H9 (cell line): ENCODE data around the gene GLCE. TPM values are rescaled to one million over a fixed set of nuclear protein-coding genes. Genes with fewer than 3 reads are reported as not detected.

ENCODE experiments used
- DNase-seq: peaks from one replicate; pipeline ENCODE4 v3.0.0-alpha.2; 2017
- H2AFZ ChIP-seq: one replicate; pipeline ENCODE4 v1.6.1; 2013; ENCODE audit warnings: mild to moderate bottlenecking, low read length, control low read depth, moderate library complexity
- H2AK5ac ChIP-seq: 2 replicates; pipeline ENCODE4 v1.6.1; 2013; ENCODE audit warnings: low read length, control low read depth, mixed read lengths; ENCODE audit not compliant: insufficient read length
- H2BK120ac ChIP-seq: one replicate; pipeline ENCODE4 v1.6.1; 2013; ENCODE audit warnings: low read depth, mild to moderate bottlenecking, low read length, control low read depth, inconsistent platforms; ENCODE audit not compliant: poor library complexity, severe bottlenecking
- H2BK12ac ChIP-seq: 2 replicates; pipeline ENCODE4 v1.6.1; 2013; ENCODE audit warnings: low read length, control low read depth, mixed read lengths, low read depth; ENCODE audit not compliant: insufficient read length
- H2BK15ac ChIP-seq: 2 replicates; pipeline ENCODE4 v1.6.1; 2013; ENCODE audit warnings: low read depth, low read length, control low read depth
- H2BK20ac ChIP-seq: one replicate; pipeline ENCODE4 v1.6.1; 2013; ENCODE audit warnings: low read depth, mild to moderate bottlenecking, low read length, control low read depth, inconsistent platforms; ENCODE audit not compliant: poor library complexity, severe bottlenecking
- H2BK5ac ChIP-seq: 2 replicates; pipeline ENCODE4 v1.6.1; 2013; ENCODE audit warnings: low read length, control low read depth, mixed read lengths; ENCODE audit not compliant: insufficient read length
- H3K14ac ChIP-seq: 2 replicates; pipeline ENCODE4 v1.6.1; 2013; ENCODE audit warnings: low read length, control low read depth; ENCODE audit not compliant: insufficient read depth
- H3K18ac ChIP-seq: 2 replicates; pipeline ENCODE4 v1.6.1; 2013; ENCODE audit warnings: low read depth, mild to moderate bottlenecking, mixed read lengths, low read length, control low read depth; ENCODE audit not compliant: insufficient read length
- H3K23ac ChIP-seq: 2 replicates; pipeline ENCODE4 v1.6.1; 2013; ENCODE audit warnings: low read length, control low read depth, mixed read lengths, low read depth; ENCODE audit not compliant: insufficient read length
- H3K23me2 ChIP-seq: 2 replicates; pipeline ENCODE4 v1.6.1; 2013; ENCODE audit warnings: low read depth, mild to moderate bottlenecking, mixed read lengths, low read length, control low read depth; ENCODE audit not compliant: insufficient read length, poor library complexity, severe bottlenecking
- H3K27ac ChIP-seq: 2 replicates; pipeline ENCODE4 v1.5.1; 2013; ENCODE audit warnings: low read length, control low read depth, mixed read lengths, low read depth; ENCODE audit not compliant: insufficient read length
- H3K27me3 ChIP-seq: 2 replicates; pipeline ENCODE4 v1.6.1; 2013; ENCODE audit warnings: low read length, control low read depth, inconsistent platforms; ENCODE audit not compliant: insufficient read depth
- H3K4ac ChIP-seq: 2 replicates; pipeline ENCODE4 v1.6.1; 2013; ENCODE audit warnings: low read depth, mild to moderate bottlenecking, control low read depth, inconsistent platforms, low read length, moderate library complexity
- H3K4me1 ChIP-seq: 2 replicates; pipeline ENCODE4 v1.6.1; 2013; ENCODE audit warnings: low read length, control low read depth, inconsistent platforms; ENCODE audit not compliant: insufficient read depth
- H3K4me2 ChIP-seq: 2 replicates; pipeline ENCODE4 v1.6.1; 2013; ENCODE audit warnings: low read length, control low read depth, mixed read lengths; ENCODE audit not compliant: insufficient read length, insufficient read depth
- H3K56ac ChIP-seq: 2 replicates; pipeline ENCODE4 v1.6.1; 2013; ENCODE audit warnings: low read depth, mild to moderate bottlenecking, mixed read lengths, low read length, control low read depth; ENCODE audit not compliant: insufficient read length
- H3K79me1 ChIP-seq: 2 replicates; pipeline ENCODE4 v1.6.1; 2013; ENCODE audit warnings: low read depth, mild to moderate bottlenecking, moderate library complexity, low read length, control low read depth, inconsistent platforms; ENCODE audit not compliant: insufficient read depth, poor library complexity, severe bottlenecking
- H3K79me2 ChIP-seq: 2 replicates; pipeline ENCODE4 v1.6.1; 2013; ENCODE audit warnings: low read length, control low read depth, inconsistent platforms; ENCODE audit not compliant: insufficient read depth
- H3K9ac ChIP-seq: 2 replicates; pipeline ENCODE4 v1.6.1; 2013; ENCODE audit warnings: low read length, control low read depth, mixed read lengths; ENCODE audit not compliant: insufficient read length; ENCODE audit errors: extremely low read depth
- H3K9me3 ChIP-seq: one replicate; pipeline ENCODE4 v1.6.1; 2013; ENCODE audit warnings: low read depth, low read length, inconsistent platforms; ENCODE audit not compliant: control insufficient read depth
- H3T11ph ChIP-seq: one replicate; pipeline ENCODE4 v1.6.1; 2013; ENCODE audit warnings: mild to moderate bottlenecking, low read length, control low read depth, inconsistent platforms
- H4K20me1 ChIP-seq: one replicate; pipeline ENCODE4 v1.6.1; 2013; ENCODE audit not compliant: control insufficient read depth, insufficient read length, insufficient read depth
- H4K5ac ChIP-seq: 2 replicates; pipeline ENCODE4 v1.6.1; 2013; ENCODE audit warnings: low read depth, mild to moderate bottlenecking, mixed read lengths, low read length, control low read depth; ENCODE audit not compliant: insufficient read length
- H4K8ac ChIP-seq: replicated peaks from 2 replicates; pipeline ENCODE4 v1.6.1; 2013; ENCODE audit warnings: low read length, control low read depth, mixed read lengths, low read depth; ENCODE audit not compliant: insufficient read length
- H4K91ac ChIP-seq: 2 replicates; pipeline ENCODE4 v1.6.1; 2013; ENCODE audit warnings: low read depth, mild to moderate bottlenecking, moderate library complexity, mixed read lengths, low read length, control low read depth; ENCODE audit not compliant: insufficient read length
- H3K27ac Mint-ChIP-seq, 3 experiments: 2 replicates in 2 of 3; 3 replicates in 1 of 3; pipeline ENCODE4 v1.8.0; 2020 to 2021; ENCODE audit warnings: mixed read lengths in 3 of 3, mild to moderate bottlenecking in 1 of 3, moderate library complexity in 1 of 3
- H3K27me3 Mint-ChIP-seq: 2 replicates; pipeline ENCODE4 v1.8.0; 2021; ENCODE audit warnings: low read depth, mild to moderate bottlenecking, moderate library complexity, mixed read lengths
- H3K36me3 Mint-ChIP-seq, 3 experiments: 2 replicates in 2 of 3; 3 replicates in 1 of 3; pipeline ENCODE4 v1.8.0; 2020 to 2021; ENCODE audit warnings: low read depth in 3 of 3, mixed read lengths in 3 of 3; ENCODE audit not compliant: insufficient read depth in 1 of 3
- H3K4me1 Mint-ChIP-seq, 2 experiments: 2 replicates each; pipeline ENCODE4 v1.8.0; 2020; ENCODE audit warnings: mixed read lengths in 2 of 2
- H3K4me3 Mint-ChIP-seq, 2 experiments: 2 replicates in 1 of 2; 3 replicates in 1 of 2; pipeline ENCODE4 v1.8.0; 2020 to 2021; ENCODE audit warnings: mild to moderate bottlenecking in 2 of 2, mixed read lengths in 2 of 2, moderate library complexity in 1 of 2
- H3K9me3 Mint-ChIP-seq, 2 experiments: 2 replicates in 1 of 2; 3 replicates in 1 of 2; pipeline ENCODE4 v1.8.0; 2020; ENCODE audit warnings: mild to moderate bottlenecking in 2 of 2, mixed read lengths in 2 of 2, moderate library complexity in 1 of 2
- CTCF ChIP-seq: fragments of 200-600 bp; sonication (generic); conservative IDR thresholded peaks from 3 replicates; pipeline ENCODE4 v1.8.0; 2021; ENCODE audit warnings: antibody characterized with exemption, mild to moderate bottlenecking
- WGBS: extraction: QIAGEN DNeasy Blood & Tissue Kit; methylation state at CpG from one replicate; pipeline ENCODE4 v1.1.7; 2013; ENCODE audit warnings: missing lambda C conversion rate, low lambda C conversion rate, mixed read lengths; ENCODE audit not compliant: insufficient read length; ENCODE audit errors: extremely low coverage; 5-methylcytosine and 5-hydroxymethylcytosine counted together
- total RNA-seq: library from RNA; stranded (reverse); gene quantifications from 2 replicates; pipeline ENCODE4 v1.2.1, GENCODE V29; 2021

Gene GLCE
- total RNA-seq, 1 experiment from 2014 or later, result 12.2 TPM

- no peak overlapping the region for H3K4ac ChIP-seq
- no peaks in the 10 kb centered on the region for H3K23me2 ChIP-seq
- H2BK12ac ChIP-seq, result no peak overlapping the region
- H3K23ac ChIP-seq, result no peak overlapping the region
- Mint-ChIP-seq H3K4me3 (no peak overlapping the region; a peak in 1 of 5 replicates), H3K36me3 (no peaks in the 10 kb centered on the region), H3K27ac (no peak overlapping the region), H3K4me1 (peaks cover 41 to 52% of the 10 kb centered on the region in 2 experiments), H3K27me3 (peaks cover 48% of the 10 kb centered on the region), H3K9me3 (no peaks in the 10 kb centered on the region)
- no peak overlapping the region for H3K4me2 ChIP-seq
- no peak for TF ChIP-seq CTCF
- H3K79me2 ChIP-seq, result no peaks in the 10 kb centered on the region
- no CpG with 5 or more reads among the region's 3 CpGs for WGBS
- H3K18ac ChIP-seq, result no peak overlapping the region
- no peak overlapping the region for H2BK20ac ChIP-seq
- H2BK5ac ChIP-seq, result no peak overlapping the region
- no peak overlapping the region for H2BK120ac ChIP-seq
- H3K4me1 ChIP-seq, result peaks cover 4% of the 10 kb centered on the region; the same call in 1 of the 2 replicates
- no peak overlapping the region for H2AK5ac ChIP-seq
- no peak overlapping the region for H4K91ac ChIP-seq
- no peaks in the 10 kb centered on the region for H3K79me1 ChIP-seq
- no peak overlapping the region for H4K8ac ChIP-seq
- H2AFZ ChIP-seq, result no peak overlapping the region
- H4K5ac ChIP-seq, result no peak overlapping the region
- H2BK15ac ChIP-seq, result no peak overlapping the region
- no peaks in the 10 kb centered on the region; the same call in 1 of the 2 replicates for H3K27me3 ChIP-seq
- no peak overlapping the region for H3K56ac ChIP-seq
- H3K14ac ChIP-seq, result no peak overlapping the region
- H3K27ac ChIP-seq, result no peak overlapping the region
- no peaks in the 10 kb centered on the region for H3K9me3 ChIP-seq
- no peaks in the 10 kb centered on the region for H4K20me1 ChIP-seq
- no peak overlapping the region for H3T11ph ChIP-seq
- no peak overlapping the region for H3K9ac ChIP-seq
- no peak for DNase-seq
Measured at GRCh38 chr15:69126054-69126469, 34.4 kb upstream of the GLCE start.
